HG02884 (cell line): ENCODE measurements around the gene RANBP1.
"Not testable (repeated sequence)": the region's sequence is repeated elsewhere in the genome, so short reads cannot be mapped to it uniquely, and the experiment has no call there.

Source experiments
- ATAC-seq: cut with Tn5 transposase; IDR thresholded peaks from one replicate; pipeline ENCODE4 v1.9.1; 2021; ENCODE audit warnings: mild to moderate bottlenecking, moderate library complexity; ENCODE audit not compliant: unreplicated experiment

RANBP1 gene

DNA sequence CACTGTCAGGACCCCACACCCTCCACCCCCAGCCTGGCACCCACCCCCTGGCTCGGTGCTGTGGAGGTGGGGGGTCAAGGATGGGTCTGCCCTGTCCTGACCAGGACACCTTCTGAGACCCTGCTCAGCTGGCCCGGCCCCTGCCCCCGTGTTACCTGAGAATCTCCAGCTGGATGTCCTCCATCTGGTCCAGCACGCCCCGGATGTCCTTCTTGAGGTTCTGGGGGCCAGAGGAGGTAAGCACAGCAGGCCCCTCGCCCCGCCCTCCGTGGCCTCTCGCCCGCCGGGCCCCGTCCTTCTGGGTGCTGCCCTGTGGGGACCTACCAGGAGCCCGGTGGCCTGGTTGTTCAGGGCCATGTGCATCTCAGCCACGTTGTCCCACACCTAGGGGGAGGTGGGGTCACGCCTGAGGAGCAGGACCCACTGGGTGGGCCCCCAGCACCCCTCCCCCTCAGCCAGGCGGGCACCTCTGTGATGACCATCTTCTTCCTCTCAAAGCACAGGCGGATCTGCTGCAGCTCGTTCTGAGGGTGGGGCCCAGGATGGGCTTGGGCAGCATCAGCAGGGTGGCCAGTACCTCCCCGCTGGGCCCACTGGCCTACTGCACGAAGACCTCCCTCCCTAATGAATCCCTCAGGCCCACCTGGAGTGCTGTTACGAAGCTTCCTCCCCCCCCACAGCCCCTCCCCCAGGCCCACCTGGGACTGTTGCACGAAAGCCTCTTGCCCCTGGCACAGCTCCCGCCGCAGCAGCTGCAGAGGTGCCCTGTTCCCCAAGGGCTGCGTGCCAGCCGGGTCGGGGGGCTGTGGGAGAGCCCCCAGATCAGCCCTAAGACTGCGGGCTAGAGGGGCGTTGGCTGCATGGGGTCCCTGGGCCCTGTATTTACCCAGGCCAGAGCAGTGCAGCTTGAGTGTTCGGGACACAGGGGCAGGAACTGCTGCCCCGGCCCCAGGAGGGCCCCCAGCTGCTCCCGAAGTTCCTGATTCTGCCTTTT, 33.6 kb downstream of the RANBP1 start:
- ATAC-seq, result no peak

DNA sequence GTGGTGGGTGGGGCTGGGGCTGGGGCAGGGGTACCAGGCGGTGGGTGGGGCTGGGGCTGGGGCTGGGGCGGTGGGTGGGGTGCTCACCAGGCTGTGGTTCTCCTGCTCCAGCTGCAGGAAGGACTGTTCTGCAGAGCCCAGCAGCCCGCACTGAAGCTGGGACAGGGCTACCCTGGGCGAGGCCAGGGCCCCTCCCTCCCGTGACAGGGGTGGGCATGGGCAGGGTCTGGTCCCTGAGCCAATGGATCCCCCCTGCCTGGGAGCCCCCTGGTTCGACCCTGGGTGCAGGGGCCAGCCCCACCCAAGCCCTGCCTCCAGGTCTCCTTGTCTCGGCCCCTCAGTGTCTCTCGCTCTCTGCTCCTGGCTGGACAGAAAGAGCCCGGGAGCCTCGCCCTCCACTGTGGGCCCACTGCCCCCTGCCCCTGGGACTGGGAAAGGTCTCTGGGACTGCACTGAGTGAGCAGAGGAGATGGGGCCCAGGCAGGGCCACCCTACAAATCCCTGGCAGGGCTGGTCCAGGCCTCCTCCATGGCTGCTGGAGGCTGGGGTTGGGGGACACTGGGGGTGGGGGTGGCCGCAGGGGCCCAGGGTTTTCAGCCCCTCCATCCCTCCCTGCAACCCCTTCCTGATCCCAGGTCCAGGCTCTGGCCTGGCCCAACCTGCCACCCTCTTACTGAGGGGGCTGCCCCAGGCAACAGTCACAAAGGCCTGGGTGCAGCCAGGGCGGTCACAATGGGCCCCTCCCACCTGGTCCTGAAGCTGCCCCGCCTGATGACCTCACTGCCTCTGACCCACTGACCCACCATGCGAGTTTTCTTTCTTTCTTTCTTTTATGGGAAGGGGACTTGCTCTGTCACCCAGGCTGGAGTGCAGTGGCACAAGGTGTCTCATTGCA, 34.7 kb downstream of the RANBP1 start, which contains the start of gene CCDC188:
TSS of gene CCDC188 (minus strand) at position 675 of the 895 bp plus-strand sequence. CDS start at position 606, 69 bp downstream.
- no peak for ATAC-seq

DNA sequence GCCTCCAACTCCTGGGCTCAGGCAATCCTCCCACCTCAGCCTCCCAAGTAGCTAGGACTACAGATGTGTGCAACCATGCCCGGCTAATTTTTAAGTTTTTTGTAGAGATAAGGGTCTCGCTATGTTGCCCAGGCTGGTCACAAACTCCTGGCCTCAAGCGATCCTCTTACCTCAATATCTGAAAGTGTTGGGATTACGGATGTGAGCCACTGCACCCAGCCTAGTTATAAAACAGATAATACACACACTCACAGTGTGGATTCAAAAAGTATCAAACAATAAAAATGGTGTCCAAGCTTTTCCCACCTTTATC, 35.3 kb downstream of the RANBP1 start:
- no peak for ATAC-seq

DNA sequence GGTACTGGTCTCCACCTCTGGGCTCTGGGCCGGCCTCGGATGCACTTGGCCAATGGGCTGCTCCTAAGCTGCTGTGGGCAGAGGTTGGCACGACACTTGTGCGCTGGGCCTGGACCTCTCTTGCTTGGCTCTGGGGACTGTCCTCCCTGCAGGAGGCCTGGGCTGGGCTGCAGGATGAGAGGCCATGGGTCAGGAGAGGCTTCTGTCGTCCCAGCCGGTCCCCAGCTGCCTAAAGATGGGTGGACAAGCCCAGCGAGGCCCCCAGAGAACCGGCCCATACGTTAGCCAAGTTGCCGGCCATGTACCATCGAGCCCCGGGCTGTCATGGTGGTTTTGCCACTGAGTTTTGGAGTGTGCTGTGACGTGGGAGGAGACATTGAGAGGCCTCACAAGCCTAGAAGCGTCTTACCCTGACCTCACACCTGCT, 36.6 kb downstream of the RANBP1 start:
- no peak for ATAC-seq

DNA sequence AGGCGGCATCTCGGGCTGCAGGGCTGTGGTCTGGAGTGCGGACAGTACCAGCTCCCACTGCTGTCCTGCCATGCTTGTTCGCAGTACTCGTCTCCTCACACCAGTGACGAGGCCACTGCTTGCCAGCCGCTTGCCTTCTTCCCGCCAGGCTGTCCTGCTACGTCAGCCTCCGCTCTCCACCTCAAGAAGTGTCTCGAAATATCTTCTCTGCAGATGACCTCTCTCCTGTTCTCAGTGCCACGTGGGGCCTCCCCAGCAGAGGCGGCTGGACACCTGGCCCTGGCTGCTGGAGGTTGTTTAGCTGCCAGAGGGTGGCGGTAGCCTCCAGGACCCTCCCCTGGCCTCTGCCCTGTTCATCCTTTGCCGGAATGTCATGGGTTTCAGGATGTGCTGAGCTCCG, 38.0 kb downstream of the RANBP1 start:
- ATAC-seq, result no peak

DNA sequence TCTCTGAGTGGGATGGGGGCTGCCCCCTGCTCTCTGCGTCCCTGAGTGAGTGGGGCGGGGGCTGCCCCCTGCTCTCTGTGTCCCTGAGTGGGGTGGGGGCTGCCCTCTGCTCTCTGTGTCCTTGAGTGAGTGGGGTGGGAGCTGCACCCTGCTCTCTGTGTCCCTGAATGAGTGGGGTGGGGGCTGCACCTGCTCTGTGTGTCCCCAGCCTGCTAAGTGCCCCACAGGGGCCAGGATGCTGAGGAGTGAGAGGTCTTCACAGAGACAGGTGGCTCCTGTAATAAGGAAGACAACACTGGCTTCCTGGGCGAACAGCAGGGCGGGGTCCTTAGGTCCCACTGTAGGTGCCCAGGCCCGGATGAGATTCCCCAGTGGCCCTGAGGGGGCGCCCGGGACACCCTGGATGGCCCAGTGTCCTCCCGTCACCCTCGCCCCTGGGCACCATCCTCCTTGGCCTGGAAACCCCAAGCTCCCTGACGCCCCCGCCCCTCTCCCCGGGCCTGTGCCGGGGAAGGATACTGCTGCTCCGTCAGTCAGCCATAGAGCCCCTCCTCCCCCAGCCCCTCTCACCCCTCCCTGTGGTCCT, 38.8 kb downstream of the RANBP1 start:
- no peak for ATAC-seq

DNA sequence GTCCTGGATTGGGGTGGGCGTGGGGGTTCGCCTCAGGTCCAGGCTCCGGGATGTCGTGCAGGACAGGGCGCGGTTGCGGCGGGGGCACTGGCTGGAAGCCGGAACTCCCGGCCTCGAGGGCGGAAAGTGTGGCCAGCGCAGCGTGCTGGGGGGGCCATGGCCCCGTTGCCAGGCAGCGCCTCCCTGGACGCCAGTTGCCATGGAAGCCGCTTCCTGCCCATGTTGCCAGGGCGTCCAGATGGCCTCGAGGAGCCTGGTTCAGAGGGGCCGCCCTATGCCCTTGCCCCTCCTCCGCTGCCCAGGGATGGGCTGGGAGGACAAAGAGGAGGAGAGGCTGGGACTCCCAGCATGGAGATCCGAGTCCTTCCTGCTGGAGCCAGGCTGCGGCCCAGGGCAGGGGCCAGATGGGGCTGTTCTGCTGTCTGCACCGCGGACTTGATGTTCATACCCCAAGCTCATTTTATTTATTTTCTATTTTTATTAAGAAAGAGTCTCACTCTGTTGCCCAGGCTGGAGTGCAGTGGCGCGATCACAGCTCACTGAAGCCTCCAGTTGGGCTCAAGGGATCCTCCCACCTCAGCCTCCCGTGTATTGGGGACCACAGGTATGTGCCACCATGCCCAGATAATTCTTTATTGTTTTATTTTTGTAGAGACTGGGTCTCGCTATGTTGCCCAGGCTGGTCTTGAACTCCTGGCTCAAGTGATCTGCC, 39.6 kb downstream of the RANBP1 start:
- no peak for ATAC-seq

DNA sequence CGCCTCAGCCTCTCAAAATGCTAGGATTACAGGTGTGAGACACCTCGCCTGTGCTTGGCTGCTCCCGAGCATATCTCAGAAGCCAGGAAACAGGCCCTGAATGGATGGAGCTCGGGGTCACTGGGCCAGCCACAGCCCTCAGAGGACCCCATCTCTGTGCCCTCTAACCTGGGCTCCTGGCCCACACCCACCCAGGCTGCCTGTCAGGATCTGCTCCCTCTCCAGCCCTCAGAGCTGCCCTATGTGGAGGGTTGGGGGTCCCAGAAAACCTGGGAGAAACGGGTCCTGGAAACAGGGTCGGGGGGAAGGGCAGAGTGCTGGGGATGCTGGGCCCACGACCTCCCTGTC, 40.1 kb downstream of the RANBP1 start:
- no peak for ATAC-seq

DNA sequence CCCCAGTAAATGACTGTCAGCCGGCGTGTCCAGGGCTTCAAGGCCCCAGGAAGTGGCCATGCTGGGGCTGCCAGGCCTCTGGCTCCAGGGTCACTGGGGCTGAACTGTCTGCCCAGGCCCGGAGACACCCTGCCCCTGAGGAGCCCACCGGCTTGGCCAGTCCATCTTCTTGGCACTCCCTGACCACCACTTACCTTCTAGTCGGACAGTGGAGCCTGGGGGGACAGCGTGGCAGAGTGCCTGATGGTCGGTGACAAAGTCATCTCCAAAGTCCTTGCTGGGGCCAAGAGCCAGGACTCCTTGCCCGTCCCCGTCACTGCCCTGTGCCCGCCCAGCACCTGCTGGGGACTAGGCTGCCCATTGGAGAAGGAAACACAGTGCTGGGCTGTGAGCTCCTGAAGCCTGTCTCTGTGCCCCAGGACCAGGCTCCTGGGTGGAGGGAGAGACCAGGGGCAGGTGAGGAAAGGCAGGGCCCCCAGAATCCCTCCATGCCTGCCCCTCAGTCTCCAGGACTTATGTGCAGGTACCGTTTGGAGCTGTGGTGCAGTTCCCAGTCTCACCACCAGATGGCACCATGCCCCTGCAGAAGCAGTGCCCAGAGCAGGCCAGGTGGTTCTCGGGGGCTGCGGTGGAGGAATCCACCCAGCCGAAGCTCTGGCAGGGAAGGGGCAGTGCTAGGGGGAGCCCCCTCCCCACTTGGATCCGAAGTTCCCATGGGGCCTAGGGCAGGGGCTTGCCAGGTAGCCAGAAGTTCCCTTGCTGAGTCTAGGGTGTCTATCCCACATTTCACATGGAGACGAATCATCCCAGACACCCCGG, 40.9 kb downstream of the RANBP1 start:
- no peak for ATAC-seq

DNA sequence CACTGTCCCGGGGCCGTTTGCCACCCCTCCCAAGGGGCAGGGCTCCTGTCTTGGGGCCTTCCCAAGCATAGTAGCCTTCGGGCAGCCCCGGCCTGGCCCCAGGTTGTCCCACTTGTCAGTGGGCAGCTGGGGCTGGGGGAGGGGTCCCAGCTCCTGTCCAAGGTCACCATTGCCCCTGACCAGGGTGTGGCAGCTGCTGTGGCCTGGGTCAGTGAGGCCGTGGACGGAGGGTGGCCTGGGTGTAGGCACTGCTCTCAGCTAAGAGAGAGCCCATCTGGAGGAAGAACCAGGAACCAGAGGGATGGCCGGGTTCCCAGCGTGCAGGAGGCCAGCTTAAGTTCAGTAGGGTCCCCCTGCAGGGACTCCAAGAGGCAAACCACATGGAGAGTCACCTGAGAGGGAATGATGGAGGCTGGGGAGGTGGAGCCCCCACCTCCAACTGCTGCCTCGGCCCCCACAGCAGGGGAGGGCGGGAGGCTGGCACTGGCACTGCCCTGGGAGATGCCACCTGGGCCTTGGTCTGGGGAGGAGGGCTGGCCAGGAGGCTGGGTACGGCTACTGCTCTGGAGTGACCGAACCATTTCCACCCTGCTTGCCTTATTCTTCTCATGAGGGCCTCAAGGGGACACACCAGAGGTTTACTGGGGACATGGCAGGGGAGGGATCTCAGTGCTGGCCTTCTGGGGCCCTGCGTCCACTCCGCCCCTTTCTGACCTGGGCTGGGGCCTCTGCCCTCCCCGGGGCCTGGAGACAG, 41.7 kb downstream of the RANBP1 start:
- no peak for ATAC-seq

DNA sequence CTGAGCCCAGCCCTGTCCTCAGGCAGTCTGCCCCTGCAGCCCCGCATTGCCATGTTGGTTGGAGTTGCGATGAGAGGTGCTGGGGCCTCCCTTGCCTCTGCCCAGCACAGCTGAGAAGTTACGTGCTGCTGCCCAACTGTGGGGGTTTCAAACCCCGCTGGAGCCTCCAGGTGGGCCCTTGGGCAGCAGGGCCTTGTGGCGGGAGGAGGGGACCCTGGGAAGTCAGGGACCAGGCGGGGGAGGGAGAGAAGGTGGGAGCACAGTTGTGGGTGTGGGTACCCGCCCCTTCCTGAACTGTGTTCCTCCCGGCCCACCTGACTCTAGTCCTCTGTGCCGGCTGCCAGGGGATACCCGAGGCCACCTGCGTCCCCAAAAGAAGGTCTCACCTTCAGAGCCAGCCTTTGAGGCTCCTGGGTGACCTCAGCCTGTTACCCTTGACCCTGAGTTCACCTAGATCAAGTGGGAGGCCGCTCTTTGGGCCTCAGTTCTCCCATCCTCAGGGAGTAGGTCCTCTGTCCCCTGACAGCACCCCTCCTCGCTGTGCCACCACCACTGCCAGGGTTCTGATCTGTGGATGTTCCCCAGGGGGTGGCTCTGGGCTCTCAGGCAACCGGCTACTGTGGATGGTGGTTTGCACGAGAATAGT, 42.6 kb downstream of the RANBP1 start:
- ATAC-seq, result no peak

DNA sequence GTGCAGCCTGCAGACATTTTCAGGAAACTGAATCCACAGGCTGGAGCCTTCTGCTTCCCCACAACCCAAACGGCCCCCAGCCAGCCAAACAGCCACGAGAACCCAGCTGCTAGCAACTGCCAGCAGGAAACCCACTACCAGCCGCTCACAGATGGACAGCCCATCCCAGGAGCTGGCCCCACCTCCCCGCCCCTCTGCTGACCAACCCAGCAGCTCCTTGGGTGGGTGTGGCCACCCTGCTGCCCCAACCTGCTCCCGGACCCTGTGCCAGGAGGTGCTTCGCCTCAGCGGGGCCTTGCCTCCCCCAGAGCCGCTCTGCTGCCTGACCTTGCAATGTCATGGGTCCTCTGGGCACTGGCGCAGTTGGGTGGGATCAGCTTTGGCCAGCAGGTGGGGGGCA, 43.2 kb downstream of the RANBP1 start:
- ATAC-seq, result no peak

DNA sequence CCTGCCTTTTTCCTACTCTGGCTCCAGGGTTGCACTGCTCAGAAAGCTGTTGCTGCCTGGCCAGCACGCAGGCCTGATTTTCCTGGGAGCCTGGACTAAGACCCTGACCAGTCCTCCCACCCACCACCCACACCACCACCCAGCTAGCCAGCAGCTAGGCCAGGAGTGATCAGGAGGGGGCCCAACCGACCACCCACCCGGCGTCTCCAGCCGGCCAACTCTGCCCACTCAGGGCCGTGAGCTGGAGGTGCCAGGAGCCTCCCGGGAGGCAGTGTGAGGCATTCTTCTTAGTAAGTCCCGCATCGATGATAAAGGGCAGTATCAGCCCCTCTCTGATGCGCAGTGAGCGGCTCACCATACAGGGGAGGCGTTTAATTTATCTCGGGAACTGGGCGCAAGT, 43.6 kb downstream of the RANBP1 start:
- ATAC-seq, result not testable (repeated sequence)

DNA sequence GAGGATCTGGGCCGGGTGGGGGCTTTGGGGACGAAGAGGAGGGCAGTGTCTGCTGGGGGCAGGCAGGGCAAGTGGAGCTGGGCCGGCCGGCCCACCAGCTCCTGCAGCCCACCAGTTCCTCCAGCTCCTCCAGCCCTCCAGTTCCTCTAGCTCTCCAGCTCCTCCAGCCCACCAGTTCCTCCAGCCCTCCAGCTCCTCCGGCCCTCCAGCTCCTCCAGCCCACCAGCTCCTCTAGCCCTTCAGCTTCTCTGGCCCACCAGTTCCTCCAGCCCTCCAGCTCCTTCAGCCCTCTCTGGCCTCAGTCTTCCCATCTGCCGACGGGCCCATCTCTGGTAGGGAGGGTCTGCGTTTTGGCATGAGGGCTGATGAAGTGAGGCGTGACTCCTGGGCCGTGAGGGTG, 44.1 kb downstream of the RANBP1 start:
- no peak for ATAC-seq

DNA sequence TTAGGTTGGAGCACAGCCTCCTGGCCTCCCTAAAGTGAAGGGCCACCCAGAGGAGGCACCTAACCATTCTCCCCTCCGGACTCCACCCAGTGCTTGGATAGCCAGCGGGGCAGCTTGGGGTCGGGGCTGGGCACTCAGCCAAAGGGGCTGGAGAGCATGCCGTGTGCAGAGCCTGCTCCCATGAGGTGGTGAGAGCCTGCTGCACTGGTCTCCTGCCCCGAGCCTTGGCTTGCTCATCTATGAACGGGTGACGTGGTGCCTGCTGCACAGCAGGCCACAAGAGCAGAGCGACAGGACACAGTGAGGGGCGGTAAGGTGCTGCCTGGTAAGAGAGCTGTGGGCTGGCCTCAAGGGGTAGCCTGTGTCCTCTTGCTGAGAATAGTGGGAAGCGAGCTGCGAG, 49.0 kb downstream of the RANBP1 start:
- ATAC-seq, result no peak

DNA sequence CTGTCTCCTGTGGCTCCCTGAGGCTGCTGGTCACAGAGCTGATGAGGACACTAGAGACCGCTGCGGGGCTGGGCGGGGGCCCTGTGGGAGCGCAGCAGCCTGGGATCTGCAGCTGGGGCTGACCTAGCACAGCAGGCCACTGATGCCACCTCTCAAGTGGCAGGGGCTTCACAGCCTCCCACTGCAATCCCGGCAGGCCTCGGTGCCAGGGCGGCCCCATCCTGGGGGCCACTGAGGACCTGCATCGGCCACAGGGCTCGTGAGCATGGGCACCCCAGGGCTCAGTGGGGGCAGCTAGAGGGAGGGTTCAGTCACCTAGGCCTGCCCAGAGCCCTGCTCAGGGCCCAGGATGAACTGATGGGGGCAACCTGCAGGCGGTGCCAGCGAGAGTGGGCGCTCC, 49.5 kb downstream of the RANBP1 start:
- no peak for ATAC-seq

DNA sequence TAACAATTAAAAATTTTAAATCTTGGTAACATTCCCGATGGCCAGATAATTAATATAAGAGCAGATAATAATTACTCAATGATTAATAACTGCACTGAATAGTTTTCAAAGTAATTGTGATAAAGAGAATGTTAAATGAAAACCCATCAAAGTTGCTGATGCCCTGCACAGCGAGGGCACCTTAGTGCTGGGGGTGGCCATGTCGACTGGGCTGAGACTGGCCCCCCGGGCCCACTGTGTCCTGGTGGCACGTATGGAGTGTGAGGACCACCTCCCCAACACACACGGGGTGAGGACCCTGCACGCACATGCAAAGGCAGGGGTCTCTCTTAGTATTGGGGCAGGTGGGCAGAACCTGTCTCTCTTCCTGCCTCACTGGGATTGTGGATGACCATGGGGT, 50.0 kb downstream of the RANBP1 start:
- no peak for ATAC-seq

DNA sequence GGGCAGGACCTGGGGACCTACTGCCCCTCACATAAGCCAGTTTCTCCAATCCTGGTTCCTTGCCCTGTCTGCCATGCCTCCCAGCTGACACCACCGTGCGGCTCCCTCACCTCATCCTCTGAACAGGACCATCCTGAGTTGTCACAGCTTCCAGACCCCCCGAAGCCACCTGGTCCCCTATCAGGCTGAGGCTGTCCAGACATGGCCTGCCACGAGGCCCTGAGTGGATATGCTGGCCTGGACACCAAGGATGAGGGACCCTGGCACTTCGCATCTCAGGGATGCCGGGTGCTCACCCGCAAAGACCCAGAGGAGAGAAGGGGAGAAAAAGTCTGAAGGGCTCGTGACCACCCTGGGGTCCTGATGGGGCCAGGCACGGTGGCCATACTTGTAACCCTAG, 50.8 kb downstream of the RANBP1 start:
- no peak for ATAC-seq
